Ishikawa (cell line): ENCODE data around the gene UNC119.

ENCODE experiments used
- NFIC ChIP-seq: IDR thresholded peaks from 2 replicates; pipeline ENCODE4 v1.6.1; 2012
- YY1 ChIP-seq: IDR thresholded peaks from 2 replicates; pipeline ENCODE4 v1.6.1; 2012; ENCODE audit warnings: low read depth
- TF ChIP-seq, protein P1 (sequence below): IDR thresholded peaks from 2 replicates; pipeline ENCODE4 v1.6.1; 2012

DNA sequence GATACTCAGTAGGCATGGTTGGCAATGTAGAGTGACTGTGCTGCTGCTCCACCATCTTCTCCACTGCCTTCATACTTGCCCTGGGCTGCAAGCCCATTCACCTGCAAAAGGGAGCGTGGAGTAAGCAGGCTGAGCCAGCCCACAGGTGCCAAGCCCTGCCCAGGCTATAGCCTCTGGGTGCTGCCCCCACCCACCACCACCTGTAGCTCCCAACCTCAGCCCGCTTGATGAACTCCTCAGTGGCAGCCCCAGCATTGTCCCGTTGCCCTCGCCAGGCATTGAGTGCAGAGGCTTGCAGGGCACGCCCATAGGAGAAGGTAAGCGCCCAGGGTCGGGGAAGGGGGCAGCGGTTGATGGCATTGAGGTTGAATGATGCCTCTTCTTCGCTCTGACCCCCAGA, 21.1 kb upstream of the UNC119 start:
- TF ChIP-seq YY1 = no peak
- TF ChIP-seq, protein P1, sequence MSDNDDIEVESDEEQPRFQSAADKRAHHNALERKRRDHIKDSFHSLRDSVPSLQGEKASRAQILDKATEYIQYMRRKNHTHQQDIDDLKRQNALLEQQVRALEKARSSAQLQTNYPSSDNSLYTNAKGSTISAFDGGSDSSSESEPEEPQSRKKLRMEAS = no peak
- TF ChIP-seq NFIC = no peak
